ENCODE measurements around the gene SRBD1.

Gene SRBD1

DNA sequence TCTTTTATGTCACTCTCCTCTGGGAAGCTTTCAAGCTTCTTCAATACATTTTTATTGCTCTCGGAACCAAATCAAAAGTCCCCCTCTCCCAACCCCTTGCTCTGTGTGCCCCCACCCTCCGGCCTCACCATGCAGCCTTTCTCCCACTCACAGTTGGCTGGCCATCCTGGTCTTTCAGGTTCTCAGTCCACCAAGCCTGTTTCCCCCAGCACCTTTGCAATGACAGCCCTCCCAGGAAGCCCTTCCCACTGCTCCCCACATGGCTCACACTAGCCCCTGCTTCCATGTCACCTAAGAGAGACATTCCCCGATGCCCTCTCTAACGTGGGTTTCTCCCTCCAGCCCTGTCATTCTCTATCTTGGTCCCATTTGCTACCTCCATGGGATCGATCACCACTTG lies 266.6 kb downstream of the SRBD1 start:
- in situ Hi-C loops (cut with MboI; ENCODE audit: low sequenced_read_pairs): no loop called here
- Histone ChIP-seq H3K4me3 (no peak overlapping the region), H3K4me1 (no peaks in the 10 kb centered on the region), H3K9me3 (no peaks in the 10 kb centered on the region), H3K36me3 (replicated peaks) (no peaks in the 10 kb centered on the region), H3K27me3 (ENCODE audit: low read depth) (no peaks in the 10 kb centered on the region)
- no peak for DNase-seq (ENCODE audit: low spot score in 2 of 2)

DNA sequence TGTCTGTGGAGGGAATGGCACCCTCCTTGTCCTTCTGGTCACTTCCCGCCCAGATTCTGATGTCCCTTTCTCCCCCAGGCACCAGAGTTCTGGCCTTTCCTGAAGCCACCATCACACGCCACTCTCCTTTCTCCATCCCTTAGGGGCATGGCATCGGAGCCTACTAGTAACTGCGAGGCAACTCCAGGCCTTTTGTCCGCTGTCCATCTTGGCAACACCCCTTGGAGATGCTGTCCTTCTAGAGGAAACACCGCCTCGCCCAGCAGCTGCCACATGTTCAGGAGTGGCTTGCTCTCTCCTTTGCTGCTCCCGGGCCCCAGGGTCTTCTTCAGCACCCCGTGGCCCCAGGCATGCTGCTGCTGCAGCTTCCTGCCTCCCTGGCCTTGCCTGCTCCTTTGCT lies 267.0 kb downstream of the SRBD1 start:
- Histone ChIP-seq H3K27me3 (ENCODE audit: low read depth) (no peaks in the 10 kb centered on the region), H3K36me3 (replicated peaks) (no peaks in the 10 kb centered on the region), H3K4me1 (no peaks in the 10 kb centered on the region), H3K9me3 (no peaks in the 10 kb centered on the region), H3K4me3 (no peak overlapping the region)
- DNase-seq (ENCODE audit: low spot score in 2 of 2): no peak
- in situ Hi-C loops (cut with MboI; ENCODE audit: low sequenced_read_pairs): no loop called here

- Histone ChIP-seq H3K4me3 (no peak overlapping the region), H3K4me1 (no peaks in the 10 kb centered on the region), H3K36me3 (replicated peaks) (no peaks in the 10 kb centered on the region), H3K9me3 (no peaks in the 10 kb centered on the region), H3K27me3 (ENCODE audit: low read depth) (no peaks in the 10 kb centered on the region)
- peak in 1 of 2 experiments; percentile 12 for DNase-seq (ENCODE audit: low spot score in 2 of 2)
- in situ Hi-C loops (cut with MboI; ENCODE audit: low sequenced_read_pairs): no loop called here
Observed at GRCh38 chr2:45343251-45344017, 267.6 kb downstream of the SRBD1 start.

DNA sequence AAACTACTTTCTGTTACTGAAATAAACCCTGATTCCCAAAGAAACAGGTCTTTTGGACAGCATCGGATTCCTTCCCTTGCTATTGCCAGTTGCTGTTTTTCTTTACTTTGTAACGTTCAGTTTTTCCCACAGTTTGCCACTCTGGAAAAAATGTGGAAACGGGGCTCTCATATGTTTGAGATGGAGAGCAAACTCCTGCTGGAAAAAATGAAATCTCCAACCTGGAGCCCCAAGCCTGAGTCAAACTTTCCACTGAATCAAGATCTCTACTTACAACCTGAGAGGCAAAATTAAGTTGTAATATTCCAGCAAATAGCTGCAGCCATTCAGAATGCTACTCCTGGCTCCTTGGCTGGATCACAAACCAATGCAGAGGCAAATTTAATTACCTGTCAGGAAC lies 270.7 kb downstream of the SRBD1 start:
- Histone ChIP-seq H3K36me3 (replicated peaks) (no peaks in the 10 kb centered on the region), H3K27me3 (ENCODE audit: low read depth) (no peaks in the 10 kb centered on the region), H3K4me1 (no peaks in the 10 kb centered on the region), H3K9me3 (no peaks in the 10 kb centered on the region), H3K4me3 (no peak overlapping the region)
- in situ Hi-C loops (cut with MboI; ENCODE audit: low sequenced_read_pairs): no loop called here
- DNase-seq (ENCODE audit: low spot score in 2 of 2): no peak

DNA sequence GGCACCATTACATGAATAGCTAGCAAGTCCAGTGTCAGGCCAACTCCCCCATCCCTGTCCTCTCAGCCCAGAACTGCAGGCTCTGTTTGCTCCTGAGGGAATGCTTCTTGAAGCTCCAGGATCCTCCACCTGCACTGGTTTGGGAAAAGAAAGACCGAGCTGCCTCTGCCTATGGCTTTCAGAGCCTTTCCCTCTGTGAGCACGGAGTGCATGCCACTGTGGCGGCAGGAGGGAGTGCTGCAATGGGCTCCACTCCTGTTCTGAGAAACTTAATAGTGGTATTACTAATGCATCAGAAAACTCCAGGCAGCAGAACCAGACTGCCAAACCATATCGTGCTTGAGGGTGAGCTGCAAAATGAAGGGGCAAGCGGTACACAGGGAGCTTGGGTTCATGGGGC lies 271.8 kb downstream of the SRBD1 start:
- H3K4me1 ChIP-seq: no peaks in the 10 kb centered on the region
- in situ Hi-C loops (cut with MboI; ENCODE audit: low sequenced_read_pairs): no loop called here
- no peak overlapping the region for H3K4me3 ChIP-seq
- no peaks in the 10 kb centered on the region for H3K27me3 ChIP-seq (ENCODE audit: low read depth)
- no peak for DNase-seq (ENCODE audit: low spot score in 2 of 2)
- H3K36me3 ChIP-seq (replicated peaks): no peaks in the 10 kb centered on the region
- H3K9me3 ChIP-seq: no peaks in the 10 kb centered on the region
